Activated T-cell treated with anti-CD3 and anti-CD28 coated beads, Interleukin-2, amount 50 U/mL, for 72 hours (primary cell): ENCODE measurements around the gene HSPB7. TPM values are rescaled to one million over a fixed set of nuclear protein-coding genes. Genes with fewer than 3 reads are reported as not detected.
"Not testable (repeated sequence)": the region's sequence is repeated elsewhere in the genome, so short reads cannot be mapped to it uniquely, and the experiment has no call there.

Experiments used
- ATAC-seq, 2 donors: fragments of 150-1000 bp; cut with Tn5 transposase; replicated peaks in 1 of 2; 2 replicates each; pipeline ENCODE4 v1.10.0; 2021; ENCODE audit warnings: moderate library complexity in 2 of 2, mild to moderate bottlenecking in 1 of 2
- DNase-seq, 2 donors: peaks; one replicate each; pipeline ENCODE4 v3.0.0; 2021 to 2022; ENCODE audit warnings: mixed read lengths in 1 of 2
- H3K27ac Mint-ChIP-seq: one replicate; pipeline ENCODE4 v1.8.0; 2022; ENCODE audit warnings: mild to moderate bottlenecking, moderate library complexity, mixed read lengths
- H3K27me3 Mint-ChIP-seq: one replicate; pipeline ENCODE4 v1.8.0; 2022; ENCODE audit warnings: low read depth, mixed read lengths
- H3K36me3 Mint-ChIP-seq, 2 donors: one replicate each; pipeline ENCODE4 v1.8.0; 2022; ENCODE audit warnings: mixed read lengths in 2 of 2, mild to moderate bottlenecking in 1 of 2; ENCODE audit not compliant: insufficient read depth in 2 of 2
- H3K4me1 Mint-ChIP-seq: one replicate; pipeline ENCODE4 v1.8.0; 2022; ENCODE audit warnings: low read depth, mixed read lengths
- H3K4me3 Mint-ChIP-seq, 2 donors: one replicate each; pipeline ENCODE4 v1.8.0; 2022; ENCODE audit warnings: mild to moderate bottlenecking in 2 of 2, mixed read lengths in 2 of 2, moderate library complexity in 2 of 2
- H3K9me3 Mint-ChIP-seq, 2 donors: one replicate each; pipeline ENCODE4 v1.8.0; 2022; ENCODE audit warnings: mixed read lengths in 2 of 2
- total RNA-seq, 2 donors: library from RNA; stranded (reverse); gene quantifications; one replicate each; pipeline ENCODE4 v1.2.3, GENCODE V29; 2022

HSPB7 gene
- total RNA-seq, 2 donors from 2014 or later = not detected

DNA sequence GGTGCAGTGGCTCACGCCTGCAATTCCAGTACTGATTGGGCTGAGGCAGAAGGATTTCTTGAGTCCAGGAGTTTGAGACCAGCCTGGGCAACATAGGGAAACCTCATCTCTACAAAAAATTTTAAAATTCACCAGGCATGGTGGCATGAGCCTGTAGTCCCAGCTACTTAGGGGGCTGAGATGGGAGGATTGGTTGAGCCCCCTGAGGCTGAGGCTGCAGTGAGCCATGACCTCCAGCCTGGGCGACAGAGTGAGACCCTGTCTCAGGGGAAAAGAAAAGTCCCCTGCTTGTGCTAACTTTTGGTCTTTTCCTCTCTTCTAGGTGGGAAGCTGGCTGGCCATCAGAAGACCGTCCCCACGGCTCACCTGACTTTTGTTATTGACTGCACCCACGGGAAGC is 12.2 kb downstream of the HSPB7 start:
- Mint-ChIP-seq H3K9me3 (no peaks in the 10 kb centered on the region), H3K27ac (no peak overlapping the region), H3K36me3 (no peaks in the 10 kb centered on the region), H3K27me3 (no peaks in the 10 kb centered on the region), H3K4me3 (no peak overlapping the region), H3K4me1 (peaks cover 13% of the 10 kb centered on the region)
- ATAC-seq (no peak), DNase-seq (no peak)

DNA sequence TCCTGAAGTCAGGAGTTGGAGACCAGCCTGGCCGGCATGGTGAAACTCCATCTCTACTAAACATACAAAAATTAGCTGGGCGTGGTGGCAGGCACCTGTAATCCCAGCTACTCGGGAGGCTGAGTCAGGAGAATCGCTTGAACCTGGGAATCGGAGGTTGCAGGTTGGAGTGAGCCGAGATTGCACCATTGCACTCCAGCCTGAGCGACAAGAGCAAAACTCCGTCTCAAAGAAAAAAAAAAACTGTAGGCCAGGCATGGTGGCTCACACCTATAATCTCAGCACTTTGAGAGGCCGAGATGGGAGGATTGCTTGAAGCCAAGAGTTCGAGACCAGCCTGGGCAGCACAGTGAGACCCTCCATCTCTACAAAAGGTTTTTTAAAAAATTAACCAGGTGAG is 16.6 kb downstream of the HSPB7 start:
- H3K4me1 Mint-ChIP-seq, H3K27ac Mint-ChIP-seq, DNase-seq, H3K36me3 Mint-ChIP-seq, H3K27me3 Mint-ChIP-seq, H3K4me3 Mint-ChIP-seq, H3K9me3 Mint-ChIP-seq, ATAC-seq: not testable (repeated sequence)

GRCh38 chr1:15998929-15999328 is 18.9 kb downstream of the HSPB7 start:
- Mint-ChIP-seq H3K9me3 (no peaks in the 10 kb centered on the region), H3K4me3 (no peak overlapping the region), H3K4me1 (peaks cover 6% of the 10 kb centered on the region), H3K27ac (no peak overlapping the region), H3K36me3 (no peaks in the 10 kb centered on the region), H3K27me3 (no peaks in the 10 kb centered on the region)
- DNase-seq (no peak), ATAC-seq (no peak)

DNA sequence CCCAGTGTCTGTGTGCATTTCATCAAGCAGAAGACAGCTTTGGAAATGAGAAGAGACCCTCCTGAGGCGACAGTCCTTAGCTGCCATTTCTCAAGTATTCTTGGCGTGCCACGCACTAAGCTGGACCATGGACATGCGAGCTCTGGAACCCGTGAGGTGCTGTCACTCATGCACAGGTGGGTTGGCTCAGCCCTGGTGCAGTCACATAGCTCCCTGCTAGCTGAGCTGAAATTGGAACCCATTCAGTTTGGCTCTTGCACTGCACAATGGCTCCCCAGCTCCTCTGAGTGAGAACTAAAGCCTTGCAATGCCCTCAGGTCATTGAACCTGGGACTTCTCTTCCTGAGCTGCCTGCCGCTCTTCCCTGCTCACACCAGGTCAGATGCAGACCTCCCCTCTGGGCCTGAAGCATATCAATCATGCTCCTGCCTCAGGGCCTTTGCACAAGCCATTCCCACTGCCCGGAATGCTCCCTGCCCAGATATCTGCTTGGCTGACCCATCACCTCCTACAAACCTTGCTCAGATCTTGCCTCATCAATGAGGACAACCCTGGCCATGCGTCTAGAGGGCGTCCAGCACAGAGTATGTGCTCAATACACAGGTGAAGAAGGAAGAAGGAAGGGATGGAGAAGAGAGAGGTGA is 20.1 kb downstream of the HSPB7 start:
- Mint-ChIP-seq H3K4me1 (peaks cover 6% of the 10 kb centered on the region), H3K4me3 (no peak overlapping the region), H3K36me3 (no peaks in the 10 kb centered on the region), H3K27ac (no peak overlapping the region), H3K9me3 (no peaks in the 10 kb centered on the region), H3K27me3 (no peaks in the 10 kb centered on the region)
- ATAC-seq (no peak), DNase-seq (no peak)

DNA sequence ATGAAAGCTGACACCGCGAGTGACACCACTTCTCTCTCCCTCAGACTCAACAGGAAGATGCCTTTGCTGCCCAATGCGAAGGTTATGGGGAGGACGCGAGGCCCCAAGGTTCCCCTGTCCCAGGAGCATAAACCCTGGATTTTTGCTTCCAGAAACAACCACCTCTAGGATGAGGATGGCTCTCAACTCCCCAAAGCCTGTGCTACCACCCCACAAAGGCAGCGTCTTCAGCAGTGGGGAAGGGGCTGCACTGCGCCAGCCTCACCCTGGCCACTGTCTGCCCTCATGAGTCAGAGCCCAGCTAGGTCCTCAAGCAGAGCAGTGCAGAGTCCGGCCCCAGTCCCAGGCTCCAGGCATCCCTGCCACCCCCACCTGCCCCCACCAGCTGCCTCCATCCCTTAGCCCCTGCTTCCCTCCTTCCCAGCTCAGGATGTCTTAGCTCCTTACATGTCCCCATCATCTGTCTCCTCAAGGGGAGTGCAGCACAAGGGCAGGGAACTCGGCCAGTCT is 20.7 kb downstream of the HSPB7 start:
- Mint-ChIP-seq H3K9me3 (no peaks in the 10 kb centered on the region), H3K27me3 (no peaks in the 10 kb centered on the region), H3K4me3 (no peak overlapping the region), H3K4me1 (peaks cover 6% of the 10 kb centered on the region), H3K27ac (no peak overlapping the region), H3K36me3 (no peaks in the 10 kb centered on the region)
- ATAC-seq (no peak), DNase-seq (no peak)

DNA sequence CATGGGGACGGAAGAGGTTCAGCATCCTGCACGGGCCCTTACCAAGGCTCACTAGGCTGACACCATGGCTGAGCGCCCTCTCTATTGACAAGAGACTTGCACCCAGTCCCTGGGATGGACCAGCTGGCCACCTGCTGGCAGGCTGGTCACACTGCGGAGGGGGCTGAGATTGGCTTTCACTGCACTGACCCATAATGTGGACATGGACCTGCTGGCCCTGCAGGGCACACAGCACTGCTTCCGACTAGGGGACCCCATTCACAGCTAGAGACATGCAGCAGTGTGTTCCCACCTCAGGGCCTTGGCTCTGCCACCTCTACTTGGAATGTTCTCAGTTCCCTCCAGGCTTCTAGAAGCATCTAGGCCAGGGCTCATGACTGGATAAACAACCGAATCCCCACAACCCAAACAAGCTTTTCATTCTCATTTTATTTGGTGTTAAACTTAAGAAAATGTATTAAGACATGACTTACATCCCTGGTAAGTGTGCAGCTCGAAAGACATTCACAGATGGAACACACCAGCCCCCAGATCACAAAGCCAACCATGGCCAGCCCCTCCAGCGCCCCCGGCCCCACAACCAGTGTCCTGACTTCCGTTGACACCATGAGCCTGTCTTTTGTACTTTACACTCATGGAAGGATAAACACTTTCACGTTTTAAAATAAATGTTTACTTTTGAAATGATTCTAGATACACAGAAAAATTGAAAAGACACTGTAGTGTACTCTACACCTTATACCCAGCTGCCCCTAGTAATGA is 23.1 kb downstream of the HSPB7 start:
- ATAC-seq (peak; percentile 90 to 91), DNase-seq (peak; percentile 65 to 72)
- peak overlapping the region; percentile 24 for H3K27ac Mint-ChIP-seq
- H3K9me3 Mint-ChIP-seq = no peaks in the 10 kb centered on the region
- H3K27me3 Mint-ChIP-seq = no peaks in the 10 kb centered on the region
- peaks cover 6% of the 10 kb centered on the region for H3K4me1 Mint-ChIP-seq
- H3K4me3 Mint-ChIP-seq = no peak overlapping the region
- no peaks in the 10 kb centered on the region for H3K36me3 Mint-ChIP-seq

DNA sequence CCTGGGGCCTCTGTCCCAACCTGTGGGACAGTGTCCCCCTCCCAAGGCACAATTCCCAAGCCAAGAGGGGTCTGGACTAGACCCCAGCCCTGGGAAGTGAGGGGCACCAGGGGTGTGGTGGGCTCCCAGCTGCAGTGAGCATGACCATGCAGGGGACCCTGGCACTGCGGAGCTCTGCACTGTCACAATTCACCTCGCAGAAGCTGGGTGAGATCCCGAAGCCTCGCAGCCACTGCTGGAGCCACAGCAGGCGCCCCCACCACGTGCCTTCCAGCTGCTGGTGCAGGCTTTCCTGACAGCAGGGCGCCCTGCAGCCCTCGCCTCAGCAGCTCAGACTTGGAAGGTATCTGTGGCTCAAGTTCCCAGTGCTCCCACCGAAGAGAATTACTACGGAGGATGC is 23.8 kb downstream of the HSPB7 start:
- Mint-ChIP-seq H3K27me3 (no peaks in the 10 kb centered on the region), H3K36me3 (no peaks in the 10 kb centered on the region), H3K4me3 (no peak overlapping the region), H3K4me1 (peaks cover 6% of the 10 kb centered on the region), H3K9me3 (no peaks in the 10 kb centered on the region), H3K27ac (no peak overlapping the region)
- ATAC-seq (no peak), DNase-seq (no peak)

DNA sequence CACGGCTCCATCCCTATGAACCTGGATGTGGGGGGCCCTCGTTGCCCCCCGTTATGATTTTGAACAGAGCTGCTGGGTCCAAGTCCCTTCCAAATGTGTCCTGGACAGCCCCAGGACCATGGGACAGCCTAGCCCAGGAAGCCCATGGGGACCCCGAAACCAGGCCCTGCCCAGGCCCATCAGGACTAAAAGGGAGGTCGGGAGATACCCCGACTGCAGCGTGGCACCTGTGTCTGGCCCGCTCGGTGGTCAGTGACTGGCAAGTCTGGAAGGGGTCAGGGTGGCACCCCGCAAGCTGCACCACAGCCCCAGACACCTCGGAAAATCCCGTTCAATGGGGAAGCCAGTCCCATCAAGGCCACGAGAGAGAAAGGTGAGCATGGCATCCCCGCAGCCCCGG is 24.2 kb downstream of the HSPB7 start:
- ATAC-seq (no peak), DNase-seq (no peak)
- H3K4me1 Mint-ChIP-seq = peaks cover 6% of the 10 kb centered on the region
- H3K27me3 Mint-ChIP-seq = no peaks in the 10 kb centered on the region
- no peak overlapping the region for H3K27ac Mint-ChIP-seq
- no peaks in the 10 kb centered on the region for H3K36me3 Mint-ChIP-seq
- no peaks in the 10 kb centered on the region for H3K9me3 Mint-ChIP-seq
- no peak overlapping the region for H3K4me3 Mint-ChIP-seq

GRCh38 chr1:15992582-15993500 is 25.0 kb downstream of the HSPB7 start:
- Mint-ChIP-seq H3K4me3 (no peak overlapping the region), H3K36me3 (no peaks in the 10 kb centered on the region), H3K27me3 (no peaks in the 10 kb centered on the region), H3K9me3 (no peaks in the 10 kb centered on the region), H3K27ac (no peak overlapping the region), H3K4me1 (peaks cover 6% of the 10 kb centered on the region)
- no peak for DNase-seq
- no peak for ATAC-seq

- no peaks in the 10 kb centered on the region for H3K9me3 Mint-ChIP-seq
- no peaks in the 10 kb centered on the region for H3K36me3 Mint-ChIP-seq
- peaks cover 6% of the 10 kb centered on the region for H3K4me1 Mint-ChIP-seq
- no peaks in the 10 kb centered on the region for H3K27me3 Mint-ChIP-seq
- no peak for DNase-seq
- H3K27ac Mint-ChIP-seq = no peak overlapping the region
- no peak for ATAC-seq
- no peak overlapping the region for H3K4me3 Mint-ChIP-seq
Observed at GRCh38 chr1:15992187-15992553, 25.7 kb downstream of the HSPB7 start.

GRCh38 chr1:15991427-15992186 is 26.2 kb downstream of the HSPB7 start:
- H3K9me3 Mint-ChIP-seq = no peaks in the 10 kb centered on the region
- no peaks in the 10 kb centered on the region for H3K36me3 Mint-ChIP-seq
- peaks cover 8% of the 10 kb centered on the region for H3K4me1 Mint-ChIP-seq
- H3K4me3 Mint-ChIP-seq = no peak overlapping the region
- ATAC-seq = no peak
- no peaks in the 10 kb centered on the region for H3K27me3 Mint-ChIP-seq
- no peak overlapping the region for H3K27ac Mint-ChIP-seq
- DNase-seq = no peak

DNA sequence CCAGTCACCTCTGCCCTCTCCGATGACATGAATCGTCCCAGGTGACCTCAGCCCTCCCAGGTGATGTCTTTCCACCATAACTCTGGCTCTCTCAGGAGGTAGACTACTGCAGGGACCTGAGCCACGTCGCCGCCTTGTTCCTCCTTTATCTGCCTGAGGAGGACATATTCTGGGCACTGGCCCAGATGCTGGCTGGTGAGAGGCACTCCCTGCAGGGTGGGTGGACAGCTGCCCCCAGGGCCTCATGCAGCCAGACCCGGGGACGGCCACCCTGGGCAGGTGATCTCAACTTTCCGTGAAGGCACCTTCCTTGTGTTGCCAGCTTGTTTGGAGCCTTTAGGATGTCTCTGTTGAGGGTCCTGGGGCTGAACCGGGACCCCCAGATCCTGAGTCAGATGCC is 28.1 kb downstream of the HSPB7 start:
- H3K4me3 Mint-ChIP-seq = no peak overlapping the region
- no peak overlapping the region for H3K27ac Mint-ChIP-seq
- no peak for DNase-seq
- H3K4me1 Mint-ChIP-seq = peaks cover 24% of the 10 kb centered on the region
- H3K9me3 Mint-ChIP-seq = no peaks in the 10 kb centered on the region
- no peaks in the 10 kb centered on the region for H3K27me3 Mint-ChIP-seq
- H3K36me3 Mint-ChIP-seq = no peaks in the 10 kb centered on the region
- no peak for ATAC-seq
